ENCODE data around the gene PRRG3.

GRCh38 chrX:151735219-151735618 is 40.0 kb downstream of the PRRG3 start:
- TF ChIP-seq ATF7 (IDR thresholded peaks at IDR 0.05) (no peak), REST (IDR thresholded peaks at IDR 0.05; ENCODE audit: borderline replicate concordance) (no peak), REST (CRISPR knock-in tag; IDR thresholded peaks at IDR 0.05; ENCODE audit: low read depth) (no peak), HIVEP1 (CRISPR knock-in tag; IDR thresholded peaks at IDR 0.05) (no peak), MAX (CRISPR knock-in tag; IDR thresholded peaks at IDR 0.05) (no peak), TAF1 (IDR thresholded peaks at IDR 0.05; ENCODE audit: control insufficient read depth, extremely low read depth, insufficient read depth, low read length, severe bottlenecking) (no peak), RCOR1 (IDR thresholded peaks at IDR 0.05; ENCODE audit: borderline replicate concordance in 1 of 2, low read depth in 2 of 2, low read length in 2 of 2) (no peak), ATF2 (CRISPR knock-in tag; IDR thresholded peaks at IDR 0.05) (no peak), TBP (optimal IDR thresholded peaks at IDR 0.05; ENCODE audit: low read depth, low read length) (no peak), FOXA1 (IDR thresholded peaks at IDR 0.05; ENCODE audit: borderline replicate concordance) (no peak)

All from K562 (cell line).